Fibroblast of skin of back (primary cell): Measurements from ENCODE around the gene DNAH12.

Experiments used
- DNase-seq: peaks from one replicate; pipeline ENCODE4 v3.0.0-alpha.2; 2013

DNAH12 gene

DNA sequence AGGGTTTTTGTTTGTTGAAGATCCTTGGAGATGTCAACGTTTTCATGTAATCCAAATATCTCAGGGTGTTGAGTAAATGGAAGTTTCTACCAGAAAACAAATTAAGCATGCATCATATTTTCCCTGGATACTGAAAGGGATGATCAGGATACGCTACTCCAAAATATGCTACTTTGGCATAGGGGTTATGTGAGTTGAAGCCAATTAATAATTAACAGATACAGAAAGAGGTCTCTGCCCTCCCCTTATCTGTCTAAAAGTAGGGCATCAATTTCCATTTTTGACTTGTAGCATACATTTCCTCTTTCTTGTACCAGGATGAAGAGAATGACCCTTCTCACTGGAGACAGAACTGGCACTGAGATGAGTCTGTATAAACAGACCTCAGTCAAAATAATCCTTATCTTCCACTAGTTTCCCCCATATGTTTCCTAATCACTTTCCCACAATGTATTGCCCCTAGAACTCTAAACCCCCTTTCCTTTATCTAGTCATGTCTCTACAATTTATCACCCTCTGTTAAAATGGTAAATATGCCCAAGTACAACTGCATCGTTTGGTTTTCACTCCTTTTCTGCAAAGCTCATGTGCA lies 234.3 kb downstream of the DNAH12 start:
- DNase-seq: no peak

DNA sequence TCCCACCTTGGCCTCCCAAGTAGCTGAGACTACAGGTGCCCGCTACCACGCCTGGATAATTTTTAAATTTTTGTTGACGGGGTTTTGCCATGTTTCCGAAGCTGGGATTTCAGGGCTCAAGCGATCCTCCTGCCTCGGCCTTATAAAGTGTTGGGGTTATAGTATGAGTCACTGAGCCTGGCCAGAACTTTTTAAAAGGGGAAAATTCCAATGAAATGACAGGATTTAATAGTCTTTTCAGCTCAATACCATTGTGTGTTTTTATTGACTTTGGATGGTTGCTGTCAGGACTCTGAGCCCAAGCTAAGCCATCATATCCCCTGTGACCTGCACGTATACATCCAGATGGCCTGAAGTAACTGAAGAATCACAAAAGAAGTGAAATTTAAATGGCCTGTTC lies 240.6 kb downstream of the DNAH12 start:
- peak; percentile 50 for DNase-seq

GRCh38 chr3:57298041-57298440 lies 246.1 kb downstream of the DNAH12 start:
- DNase-seq: peak; percentile 16

GRCh38 chr3:57292897-57293526 lies 251.1 kb downstream of the DNAH12 start:
- no peak for DNase-seq

GRCh38 chr3:57292159-57292896 lies 251.8 kb downstream of the DNAH12 start, which contains the start of gene ASB14:
ASB14 (minus strand) TSS chr3:57292685; CDS start chr3:57292033, 652 bp downstream.
- no peak for DNase-seq

DNA sequence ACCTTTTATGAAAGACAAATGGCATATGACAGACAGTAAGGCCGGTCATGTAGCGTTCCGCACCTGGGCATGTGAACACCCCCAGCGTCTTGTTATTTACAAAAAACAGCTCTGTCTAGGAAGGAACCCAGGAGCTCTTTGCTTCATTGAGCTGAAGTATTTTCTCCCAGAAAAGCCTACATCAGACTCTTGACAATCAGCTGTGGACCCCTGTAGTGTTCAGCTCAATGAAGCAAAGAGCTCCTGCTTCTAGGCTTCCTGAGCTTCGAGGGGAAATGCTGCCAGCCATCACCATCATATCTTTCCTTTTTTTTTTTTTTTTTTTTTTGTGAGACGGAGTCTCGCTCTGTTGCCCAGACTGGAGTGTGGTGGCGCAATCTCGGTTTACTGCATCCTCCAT lies 255.7 kb downstream of the DNAH12 start:
- no peak for DNase-seq

- no peak for DNase-seq
Observed at GRCh38 chr3:57287205-57287604, 256.9 kb downstream of the DNAH12 start.

DNA sequence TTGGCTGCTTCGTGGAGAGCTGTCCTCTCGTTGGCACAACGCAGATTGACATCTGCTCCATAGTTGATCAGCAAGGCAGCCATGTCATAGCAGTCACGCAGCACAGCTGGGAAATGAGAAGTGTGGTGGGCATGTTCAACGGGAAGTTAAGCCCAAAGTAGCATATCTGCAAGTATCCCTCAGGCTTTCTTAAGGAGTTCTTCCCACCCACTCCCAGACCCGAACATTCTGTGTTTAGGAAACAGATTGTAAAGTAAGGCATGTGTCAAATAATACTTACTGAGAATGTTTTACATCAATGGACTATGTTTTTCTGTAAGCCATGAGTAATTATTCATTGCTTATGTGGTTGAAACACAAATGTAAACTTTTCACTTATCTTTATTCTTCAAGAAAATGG lies 260.8 kb downstream of the DNAH12 start:
- no peak for DNase-seq

DNA sequence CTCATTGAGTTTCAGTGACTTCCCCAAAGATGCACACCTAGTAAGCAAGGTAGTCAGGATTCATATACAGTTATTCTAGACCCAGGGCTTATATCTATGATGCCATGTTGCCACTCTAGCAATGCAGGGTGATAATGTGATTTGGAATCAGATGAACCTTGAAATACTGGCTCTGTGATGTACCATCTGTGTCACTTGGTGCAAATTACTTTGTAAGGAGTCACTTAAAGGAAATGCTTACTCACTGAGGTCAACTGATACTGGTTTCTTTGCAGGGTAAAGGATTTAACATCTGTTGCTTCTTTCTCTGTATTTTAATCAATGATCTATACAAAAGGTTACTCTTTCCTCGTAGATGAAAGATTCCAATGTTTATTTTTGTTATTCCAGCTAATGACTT lies 262.4 kb downstream of the DNAH12 start:
- DNase-seq: peak; percentile 68

GRCh38 chr3:57279685-57280084 lies 264.5 kb downstream of the DNAH12 start:
- no peak for DNase-seq

DNA sequence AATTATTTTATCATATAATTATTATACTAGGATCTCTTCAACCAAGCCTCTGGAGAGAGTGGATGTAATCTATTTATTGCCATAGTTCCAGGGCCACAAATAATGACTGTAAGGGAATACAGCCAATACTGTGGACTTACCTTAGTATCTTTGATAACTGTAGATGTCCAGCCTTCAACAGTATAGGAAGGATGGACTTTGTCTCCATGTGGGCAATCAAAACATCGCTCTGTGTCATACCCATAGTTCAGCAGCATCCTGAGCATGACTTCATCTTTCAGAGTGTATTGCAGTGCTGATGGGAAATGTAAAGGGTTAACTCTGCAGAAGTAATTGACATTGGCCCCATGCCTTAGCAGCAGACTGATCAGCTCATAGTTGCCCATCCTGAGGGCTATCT lies 265.9 kb downstream of the DNAH12 start:
- no peak for DNase-seq

DNA sequence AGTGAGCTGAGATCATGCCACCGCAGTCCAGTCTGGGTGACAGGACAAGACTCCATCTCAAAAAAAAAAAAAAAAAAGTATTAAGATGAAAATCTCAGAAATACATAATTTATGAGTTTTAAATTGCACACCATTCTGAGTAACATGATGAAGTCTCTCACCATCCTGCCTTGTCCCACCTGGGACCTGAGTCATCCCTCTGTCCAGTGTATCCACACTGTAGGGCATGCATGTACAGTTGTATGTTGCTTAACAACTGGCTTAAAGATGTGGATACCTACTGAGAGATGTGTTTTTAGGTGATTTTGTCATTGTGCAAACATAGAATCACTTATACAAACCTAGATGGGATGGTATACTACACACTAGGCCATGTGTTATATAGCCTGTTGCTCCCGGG lies 268.8 kb downstream of the DNAH12 start:
- DNase-seq: no peak

DNA sequence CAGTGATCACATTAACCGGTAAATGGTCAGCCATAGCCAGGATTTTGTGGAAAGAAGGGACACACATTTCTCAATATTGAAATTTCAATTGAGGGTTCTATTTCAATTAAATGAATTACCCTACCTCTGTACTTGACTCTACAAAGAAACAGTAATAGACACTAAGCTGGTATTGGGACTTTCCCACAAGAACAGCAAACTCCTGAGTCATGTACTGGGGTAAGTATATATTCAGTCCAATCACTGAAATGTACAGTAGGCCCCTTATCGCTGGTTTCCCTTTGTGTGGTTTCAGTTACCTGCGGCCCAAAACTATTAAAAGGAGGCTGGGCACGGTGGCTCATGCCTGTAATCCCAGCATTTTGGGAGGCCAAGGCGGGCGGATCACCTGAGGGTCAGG lies 269.3 kb downstream of the DNAH12 start:
- DNase-seq: no peak

GRCh38 chr3:57268416-57268815 lies 275.7 kb downstream of the DNAH12 start:
- DNase-seq: no peak

DNA sequence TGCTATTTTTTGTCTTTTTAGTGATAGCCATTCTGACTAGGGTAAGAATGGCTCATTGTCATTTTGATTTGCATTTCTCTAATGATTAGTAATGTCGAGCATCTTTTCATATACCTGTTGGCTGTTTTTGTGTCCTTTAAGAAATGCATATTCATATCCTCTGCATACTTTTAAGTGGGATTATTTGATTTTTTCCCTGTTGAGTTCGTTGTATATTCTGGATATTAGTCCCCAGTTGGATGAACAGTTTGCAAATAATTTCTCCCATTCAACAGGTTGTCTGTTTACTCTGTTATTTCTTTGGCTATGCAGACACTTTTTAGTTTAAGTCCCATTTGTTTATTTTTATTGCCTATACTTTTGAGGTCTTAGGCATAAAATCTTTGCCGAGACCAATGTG lies 282.2 kb downstream of the DNAH12 start:
- DNase-seq: no peak

DNA sequence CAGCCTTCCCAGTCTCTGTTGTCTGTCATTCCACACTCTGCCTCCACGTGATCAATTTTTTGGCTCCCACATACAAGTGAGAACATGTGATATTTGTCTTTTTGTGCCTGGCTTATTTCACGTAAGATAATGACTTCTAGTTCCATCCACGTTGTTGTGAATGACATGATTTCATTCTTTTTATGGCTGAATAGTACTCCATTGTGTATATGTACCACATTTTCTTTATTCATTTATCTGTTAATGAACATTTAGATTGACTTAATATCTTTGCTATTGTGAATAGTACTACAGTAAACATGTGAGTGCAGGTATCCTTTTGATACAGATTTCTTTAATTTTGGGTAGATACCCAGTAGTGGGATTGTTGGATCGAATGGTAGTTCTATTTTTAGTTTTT lies 283.0 kb downstream of the DNAH12 start:
- no peak for DNase-seq

DNA sequence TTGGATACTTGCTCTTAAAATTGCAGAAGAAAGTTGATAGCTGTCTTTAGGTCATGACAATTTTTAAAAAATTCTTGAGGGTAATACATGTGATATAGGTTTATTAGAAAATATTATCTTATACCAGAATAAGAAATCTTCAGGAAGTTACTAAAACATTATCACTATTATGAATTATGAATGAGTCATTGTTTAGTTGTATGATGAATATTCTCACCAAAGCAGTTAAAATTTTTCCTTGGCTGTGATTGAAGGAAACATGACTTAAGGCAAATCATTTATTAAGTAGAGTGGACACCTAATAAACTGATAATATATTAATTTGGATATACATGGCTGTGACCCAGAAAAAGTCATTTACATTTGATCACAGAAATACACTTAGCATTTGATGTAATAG lies 286.5 kb downstream of the DNAH12 start:
- DNase-seq: no peak

- DNase-seq: no peak
Observed at GRCh38 chr3:57256844-57257243, 287.3 kb downstream of the DNAH12 start.

- DNase-seq: no peak
Observed at GRCh38 chr3:57252404-57252803, 291.7 kb downstream of the DNAH12 start.

GRCh38 chr3:57244946-57245345 lies 299.2 kb downstream of the DNAH12 start:
- DNase-seq: no peak
